Measurements from ENCODE around the gene LRRC53.

The LRRC53 gene

GRCh38 chr1:74431531-74431930 lies 80.9 kb downstream of the LRRC53 start:
- DNase-seq = no peak

GRCh38 chr1:74430342-74430934 lies 82.0 kb downstream of the LRRC53 start:
- no peak for DNase-seq

GRCh38 chr1:74429580-74429979 lies 82.8 kb downstream of the LRRC53 start:
- peak; percentile 44 to 64 for DNase-seq

GRCh38 chr1:74427681-74428080 lies 84.7 kb downstream of the LRRC53 start:
- DNase-seq = no peak

GRCh38 chr1:74426208-74426937 lies 86.0 kb downstream of the LRRC53 start:
- DNase-seq = peak in 1 of 2 experiments; percentile 33

GRCh38 chr1:74425676-74426075 lies 86.7 kb downstream of the LRRC53 start:
- no peak for DNase-seq

- DNase-seq = no peak
Measured at GRCh38 chr1:74423471-74423870, 88.9 kb downstream of the LRRC53 start.

- DNase-seq = no peak
Measured at GRCh38 chr1:74422421-74423292, 89.8 kb downstream of the LRRC53 start.

GRCh38 chr1:74420467-74420866 lies 91.9 kb downstream of the LRRC53 start:
- DNase-seq = no peak
